ENCODE results near the gene CDT1. TPM values are rescaled to one million over a fixed set of nuclear protein-coding genes. Genes with fewer than 3 reads are reported as not detected.
A peak's percentile ranks its signal among the peaks of the same experiment; 100 is the strongest.

CDT1 gene
- total and polyA plus RNA-seq, 2 experiments from 2014 or later = 32.6 to 187 TPM

- peaks cover 5% of the 10 kb centered on the region; the same call in 2 of the 3 replicates for H3K9me3 Mint-ChIP-seq
- 0 out of 2 replicates have a peak, but pooled peaks cover 3% of the 10 kb centered on the region for H3F3A ChIP-seq (replicated peaks; ENCODE audit: low read depth)
- peaks cover 38% of the 10 kb centered on the region for H3K36me3 Mint-ChIP-seq (ENCODE audit: low read depth)
- H3K4me1 Mint-ChIP-seq = peaks cover 21% of the 10 kb centered on the region
- H3K36me3 ChIP-seq (ENCODE audit: insufficient read depth) = no peaks in the 10 kb centered on the region
- peaks cover 18% of the 10 kb centered on the region for H3K79me2 ChIP-seq (replicated peaks; ENCODE audit: insufficient read depth)
- H2AFZ ChIP-seq = peak within 1 kb of the TSS; percentile 80; the same call in 1 of the 2 replicates
- DNase-seq (ENCODE audit: low spot score) (peak; percentile 99), ATAC-seq (peak; percentile 75)
- H3K27me3 ChIP-seq (ENCODE audit: insufficient read depth) = no peaks in the 10 kb centered on the region
- H3K4me1 ChIP-seq (ENCODE audit: insufficient read depth) = no peaks in the 10 kb centered on the region; the same call in 1 of the 2 replicates
- H3K4me2 ChIP-seq = peak within 1 kb of the TSS; percentile 99
- peak within 1 kb of the TSS; percentile 99 for H3K4me3 Mint-ChIP-seq
- no peaks in the 10 kb centered on the region for H3K9me2 ChIP-seq (ENCODE audit: insufficient read depth)
- H3K27me3 Mint-ChIP-seq (ENCODE audit: insufficient read depth, low read depth, poor library complexity) = peaks cover 10% of the 10 kb centered on the region
- peak within 1 kb of the TSS; percentile 96 for H3K4me3 ChIP-seq
- peaks cover 7% of the 10 kb centered on the region; the same call in 1 of the 2 replicates for H4K20me1 ChIP-seq (replicated peaks; ENCODE audit: insufficient read depth)
- no peak for TF ChIP-seq EZH2phosphoT487 (IDR thresholded peaks at IDR 0.05; ENCODE audit: unreplicated experiment)
- no peak for TF ChIP-seq STAT1 (IDR thresholded peaks at IDR 0.05; ENCODE audit: unreplicated experiment)
- no peak for TF ChIP-seq ZNF462 (CRISPR knock-in tag; IDR thresholded peaks at IDR 0.05)
- TF ChIP-seq POLR2AphosphoS5 (IDR thresholded peaks at IDR 0.05; ENCODE audit: low read depth) = peak; percentile 90
- no peak for TF ChIP-seq ZNF331 (CRISPR knock-in tag; IDR thresholded peaks at IDR 0.05; ENCODE audit: low read depth)
- TF ChIP-seq JUNB (IDR thresholded peaks at IDR 0.05; ENCODE audit: unreplicated experiment) = no peak
- no peak for TF ChIP-seq EZH2 (IDR thresholded peaks at IDR 0.05; ENCODE audit: low read depth, unreplicated experiment)
- no peak for TF ChIP-seq NANOG (IDR thresholded peaks at IDR 0.05; ENCODE audit: borderline replicate concordance)
- TF ChIP-seq CREB1 (CRISPR knock-in tag; IDR thresholded peaks at IDR 0.05; ENCODE audit: low read depth) = peak; percentile 72
- TF ChIP-seq REST (IDR thresholded peaks at IDR 0.05; ENCODE audit: unreplicated experiment) = no peak
- TF ChIP-seq ETS1 (IDR thresholded peaks at IDR 0.05) = peak; percentile 24; the same call in 1 of the 2 replicates
- TF ChIP-seq CTCF (conservative IDR thresholded peaks at IDR 0.05; ENCODE audit: low read depth in 2 of 2) = no peak
- TF ChIP-seq ZNF114 (CRISPR knock-in tag; IDR thresholded peaks at IDR 0.05) = no peak
- no peak within 1 kb of the TSS for H3K27ac ChIP-seq (ENCODE audit: low read depth)
- peak within 1 kb of the TSS; percentile 80; the same call in 1 of the 2 replicates for H3K27ac Mint-ChIP-seq
These were observed 53.5 kb downstream of the CDT1 start, which contains the start of the genes GALNS and TRAPPC2L for GRCh38 chr16:88856828-88857727. Gene GALNS, minus strand, starts transcription at chr16:88856947. Its CDS starts 70 bp downstream, at chr16:88856877. Gene TRAPPC2L, plus strand, starts transcription at chr16:88857127. Its CDS starts 24 bp downstream, at chr16:88857151.
